K562 (cell line): ENCODE measurements around the gene YBEY. TPM values are rescaled to one million over a fixed set of nuclear protein-coding genes. Genes with fewer than 3 reads are reported as not detected.

Experiments used
- ASH1L ChIP-seq: fragments of 450-650 bp; IDR thresholded peaks from 2 replicates; pipeline ENCODE4 v1.6.1; 2018; ENCODE audit warnings: borderline replicate concordance, mild to moderate bottlenecking, low read depth; ENCODE audit not compliant: partially characterized antibody
- CHD2 ChIP-seq: IDR thresholded peaks from 2 replicates; pipeline ENCODE4 v1.6.1; 2011; ENCODE audit warnings: low read depth, low read length
- HDAC8 ChIP-seq: fragments of 450-650 bp; IDR thresholded peaks from 2 replicates; pipeline ENCODE4 v1.6.1; 2016; ENCODE audit warnings: mild to moderate bottlenecking, missing genetic modification characterization, moderate library complexity, missing compliant biosample characterization
- MAZ ChIP-seq, 2 experiments: fragments of 450-650 bp in 1 of 2; sonication (generic) in 1 of 2; formaldehyde crosslinking; IDR thresholded peaks in 1 of 2; conservative IDR thresholded peaks in 1 of 2; 2 replicates each; pipeline versions ENCODE4 v1.4.0 to v1.5.0; 2020; ENCODE audit warnings: mild to moderate bottlenecking in 1 of 2, missing genetic modification reagents in 1 of 2
- MEF2D ChIP-seq: conservative IDR thresholded peaks from 2 replicates; pipeline ENCODE4 v1.6.1; 2016; ENCODE audit warnings: low read depth, missing genetic modification characterization, missing compliant biosample characterization
- MLLT1 ChIP-seq, 2 experiments: fragments of 450-650 bp; IDR thresholded peaks; 2 replicates each; pipeline ENCODE4 v1.6.1; 2016
- NFIX ChIP-seq: fragments of 250-450 bp; sonication (Bioruptor Pico); IDR thresholded peaks from 2 replicates; pipeline ENCODE4 v1.4.0; 2020; ENCODE audit warnings: low read depth, mild to moderate bottlenecking, moderate library complexity
- NFXL1 ChIP-seq: fragments of 450-650 bp; formaldehyde crosslinking; IDR thresholded peaks from 2 replicates; pipeline ENCODE4 v1.4.0; 2021; ENCODE audit warnings: mild to moderate bottlenecking
- NR3C1 ChIP-seq: sonication (generic); formaldehyde crosslinking; IDR thresholded peaks from 2 replicates; pipeline ENCODE4 v1.8.1; 2022; ENCODE audit warnings: missing genetic modification reagents
- RFX1 ChIP-seq: fragments of 450-650 bp; IDR thresholded peaks from 2 replicates; pipeline ENCODE4 v1.6.1; 2016; ENCODE audit warnings: mild to moderate bottlenecking, moderate library complexity
- TFAM ChIP-seq: fragments of 250-450 bp; sonication (Bioruptor Pico); conservative IDR thresholded peaks from 2 replicates; pipeline ENCODE4 v1.5.0; 2021; ENCODE audit warnings: mild to moderate bottlenecking, moderate library complexity
- THAP12 ChIP-seq: fragments of 250-450 bp; sonication (Bioruptor Pico); IDR thresholded peaks from 2 replicates; pipeline ENCODE4 v1.9.0; 2021; ENCODE audit warnings: mild to moderate bottlenecking, inconsistent platforms
- ZHX1 ChIP-seq: fragments of 150-350 bp; conservative IDR thresholded peaks from 2 replicates; pipeline ENCODE4 v1.6.1; 2014; ENCODE audit warnings: low read length
- polyA plus RNA-seq, 8 experiments: library from polyadenylated mRNA; depleted of rRNA in 4 of 8; stranded (reverse) in 5 of 8; unstranded in 3 of 8; fragments of >200 nt; fragmentation: Nextera tagmentation in 2 of 8; fragmentation: Illumina TruSeq in 1 of 8; extraction: Ambion mirVana in 2 of 8; extraction: Trizol in 1 of 8; gene quantifications; 2 replicates each; pipeline versions ENCODE4 v1.2.1 to v1.2.3, GENCODE V29; 2011 to 2014; ENCODE audit warnings: inconsistent platforms in 1 of 8, missing spikeins in 1 of 8
- total RNA-seq, 7 experiments: library from RNA; depleted of rRNA in 6 of 7; stranded (reverse); fragments of >200 nt in 6 of 7; fragmentation: Illumina TruSeq in 2 of 7; extraction: Trizol in 2 of 7; gene quantifications; 2 replicates each; pipeline versions ENCODE4 v1.2.1 to v1.2.3, GENCODE V29; 2011 to 2021; ENCODE audit warnings: low replicate concordance in 1 of 7
- TF ChIP-seq, protein P1 (sequence below), 2 experiments: IDR thresholded peaks in 1 of 2; conservative IDR thresholded peaks in 1 of 2; 2 replicates each; pipeline ENCODE4 v1.6.1; 2016; ENCODE audit warnings: low read depth in 2 of 2, mild to moderate bottlenecking in 1 of 2, missing compliant biosample characterization in 1 of 2, missing genetic modification characterization in 1 of 2, moderate library complexity in 1 of 2
- TF ChIP-seq, protein P2 (sequence below): fragments of 450-650 bp; formaldehyde crosslinking; IDR thresholded peaks from 2 replicates; pipeline ENCODE4 v1.4.0; 2022; ENCODE audit warnings: missing genetic modification characterization

Gene YBEY
- total and polyA plus RNA-seq, 9 of the 15 experiments (the other 6 are each of a cell fraction or from before 2014, with no cell fraction given), result 6.4 to 28.0 (median 12.4) TPM

- TF ChIP-seq MLLT1 (IDR thresholded peaks at IDR 0.05), result peak; percentile 87 to 90; a peak in 3 of 4 replicates
- no peak for TF ChIP-seq NFXL1
- TF ChIP-seq THAP12, result no peak
- no peak for TF ChIP-seq MEF2D (tag)
- TF ChIP-seq TFAM (CRISPR knock-in tag), result no peak
- TF ChIP-seq CHD2, result no peak
- TF ChIP-seq NR3C1 (CRISPR knock-in tag), result no peak
- TF ChIP-seq NFIX (CRISPR knock-in tag), result no peak
- no peak for TF ChIP-seq RFX1
- no peak for TF ChIP-seq ZHX1
- TF ChIP-seq HDAC8 (tag), result no peak
- TF ChIP-seq, protein P1, sequence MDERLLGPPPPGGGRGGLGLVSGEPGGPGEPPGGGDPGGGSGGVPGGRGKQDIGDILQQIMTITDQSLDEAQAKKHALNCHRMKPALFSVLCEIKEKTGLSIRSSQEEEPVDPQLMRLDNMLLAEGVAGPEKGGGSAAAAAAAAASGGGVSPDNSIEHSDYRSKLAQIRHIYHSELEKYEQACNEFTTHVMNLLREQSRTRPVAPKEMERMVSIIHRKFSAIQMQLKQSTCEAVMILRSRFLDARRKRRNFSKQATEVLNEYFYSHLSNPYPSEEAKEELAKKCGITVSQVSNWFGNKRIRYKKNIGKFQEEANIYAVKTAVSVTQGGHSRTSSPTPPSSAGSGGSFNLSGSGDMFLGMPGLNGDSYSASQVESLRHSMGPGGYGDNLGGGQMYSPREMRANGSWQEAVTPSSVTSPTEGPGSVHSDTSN (CRISPR knock-in tag; IDR thresholded peaks at IDR 0.05; ENCODE audit: low read depth), result no peak
- TF ChIP-seq, protein P1 (tag; conservative IDR thresholded peaks at IDR 0.05; ENCODE audit: low read depth), result no peak; the same call in 1 of the 2 replicates
- TF ChIP-seq ASH1L, result no peak
- TF ChIP-seq, protein P2, sequence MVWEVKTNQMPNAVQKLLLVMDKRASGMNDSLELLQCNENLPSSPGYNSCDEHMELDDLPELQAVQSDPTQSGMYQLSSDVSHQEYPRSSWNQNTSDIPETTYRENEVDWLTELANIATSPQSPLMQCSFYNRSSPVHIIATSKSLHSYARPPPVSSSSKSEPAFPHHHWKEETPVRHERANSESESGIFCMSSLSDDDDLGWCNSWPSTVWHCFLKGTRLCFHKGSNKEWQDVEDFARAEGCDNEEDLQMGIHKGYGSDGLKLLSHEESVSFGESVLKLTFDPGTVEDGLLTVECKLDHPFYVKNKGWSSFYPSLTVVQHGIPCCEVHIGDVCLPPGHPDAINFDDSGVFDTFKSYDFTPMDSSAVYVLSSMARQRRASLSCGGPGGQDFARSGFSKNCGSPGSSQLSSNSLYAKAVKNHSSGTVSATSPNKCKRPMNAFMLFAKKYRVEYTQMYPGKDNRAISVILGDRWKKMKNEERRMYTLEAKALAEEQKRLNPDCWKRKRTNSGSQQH (CRISPR knock-in tag), result no peak
- peak in 1 of 2 experiments; percentile 58; a peak in 1 of 4 replicates for TF ChIP-seq MAZ (CRISPR knock-in tag; conservative IDR thresholded peaks at IDR 0.05 in 1 of 2, IDR thresholded peaks at IDR 0.05 in 1 of 2)
These were observed 34.2 kb downstream of the YBEY start (continued) for GRCh38 chr21:46320331-46320801.
